ENCODE measurements around the gene ANKRD34C.

DNA sequence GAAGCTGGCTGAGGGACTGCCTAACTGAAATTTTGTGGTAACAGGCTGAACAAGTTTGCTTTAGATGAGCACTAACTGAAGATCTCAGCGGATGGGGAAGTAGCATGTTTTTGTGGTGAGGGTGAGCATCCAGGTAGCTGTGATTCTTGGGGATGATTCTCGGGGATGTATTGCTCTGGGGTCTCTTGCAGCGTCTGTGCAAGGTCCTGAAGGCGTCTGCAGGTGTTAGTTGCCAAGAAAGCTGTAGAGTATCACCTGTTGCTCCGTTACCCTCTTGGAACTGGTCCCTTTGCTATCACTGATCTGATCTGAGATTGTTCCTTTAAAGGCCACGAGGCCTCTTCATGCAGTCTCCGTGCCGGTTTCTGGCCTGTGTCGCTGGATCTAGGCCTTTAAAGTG lies 34.3 kb downstream of the ANKRD34C start:
- TF ChIP-seq REST (IDR thresholded peaks at IDR 0.05; ENCODE audit: unreplicated experiment) (no peak), EZH2phosphoT487 (IDR thresholded peaks at IDR 0.05; ENCODE audit: unreplicated experiment) (no peak), POLR2AphosphoS5 (IDR thresholded peaks at IDR 0.05; ENCODE audit: low read depth) (no peak), ETS1 (IDR thresholded peaks at IDR 0.05) (no peak)
- TF ChIP-seq, protein P1, sequence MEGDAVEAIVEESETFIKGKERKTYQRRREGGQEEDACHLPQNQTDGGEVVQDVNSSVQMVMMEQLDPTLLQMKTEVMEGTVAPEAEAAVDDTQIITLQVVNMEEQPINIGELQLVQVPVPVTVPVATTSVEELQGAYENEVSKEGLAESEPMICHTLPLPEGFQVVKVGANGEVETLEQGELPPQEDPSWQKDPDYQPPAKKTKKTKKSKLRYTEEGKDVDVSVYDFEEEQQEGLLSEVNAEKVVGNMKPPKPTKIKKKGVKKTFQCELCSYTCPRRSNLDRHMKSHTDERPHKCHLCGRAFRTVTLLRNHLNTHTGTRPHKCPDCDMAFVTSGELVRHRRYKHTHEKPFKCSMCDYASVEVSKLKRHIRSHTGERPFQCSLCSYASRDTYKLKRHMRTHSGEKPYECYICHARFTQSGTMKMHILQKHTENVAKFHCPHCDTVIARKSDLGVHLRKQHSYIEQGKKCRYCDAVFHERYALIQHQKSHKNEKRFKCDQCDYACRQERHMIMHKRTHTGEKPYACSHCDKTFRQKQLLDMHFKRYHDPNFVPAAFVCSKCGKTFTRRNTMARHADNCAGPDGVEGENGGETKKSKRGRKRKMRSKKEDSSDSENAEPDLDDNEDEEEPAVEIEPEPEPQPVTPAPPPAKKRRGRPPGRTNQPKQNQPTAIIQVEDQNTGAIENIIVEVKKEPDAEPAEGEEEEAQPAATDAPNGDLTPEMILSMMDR (conservative IDR thresholded peaks at IDR 0.05; ENCODE audit: low read depth in 2 of 2) = no peak

All from GM23338 (cell line).